T-helper 1 cell (primary cell): Measurements from ENCODE around the gene CRACDL.
"Not testable (repeated sequence)": the region's sequence is repeated elsewhere in the genome, so short reads cannot be mapped to it uniquely, and the experiment has no call there.

Experiments
- DNase-seq, 5 donors: peaks; one replicate each; pipeline ENCODE4 v3.0.0-alpha.2; 2012 to 2020

The CRACDL gene

GRCh38 chr2:98907385-98907784 lies 28.6 kb downstream of the CRACDL start:
- no peak for DNase-seq

DNA sequence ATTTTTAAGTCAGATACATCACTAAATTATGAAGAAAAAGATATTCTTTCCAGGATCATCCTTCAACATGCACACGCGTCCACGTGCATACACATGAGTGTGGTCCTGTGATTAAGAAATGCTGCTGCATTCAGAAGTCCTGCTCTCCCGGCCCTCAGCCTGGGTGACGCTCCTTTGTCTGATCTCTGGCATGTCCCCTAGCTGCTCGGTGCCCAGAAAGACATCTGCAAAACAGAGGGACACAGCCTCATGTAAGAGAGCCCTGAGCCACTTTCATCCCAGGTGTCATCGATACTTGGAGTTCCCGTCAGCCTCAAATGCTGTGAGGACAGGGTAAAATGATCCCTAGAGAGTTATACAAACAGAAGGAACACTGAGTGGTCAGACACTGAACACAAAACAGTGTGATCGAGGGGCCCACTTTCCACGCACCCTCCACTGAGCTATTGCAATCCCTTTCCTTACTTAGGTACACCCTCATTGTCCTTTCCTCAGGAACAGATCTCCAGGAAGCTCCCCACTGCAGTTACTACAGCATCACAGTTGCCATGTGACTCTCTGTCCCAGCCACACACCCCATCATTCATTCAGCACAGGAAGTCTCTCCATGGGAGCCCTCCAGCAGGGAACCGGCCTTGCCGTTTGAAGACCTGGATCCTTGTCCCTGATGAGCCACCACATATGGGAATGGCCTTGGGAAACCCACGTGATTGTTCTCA lies 32.1 kb downstream of the CRACDL start:
- no peak for DNase-seq

DNA sequence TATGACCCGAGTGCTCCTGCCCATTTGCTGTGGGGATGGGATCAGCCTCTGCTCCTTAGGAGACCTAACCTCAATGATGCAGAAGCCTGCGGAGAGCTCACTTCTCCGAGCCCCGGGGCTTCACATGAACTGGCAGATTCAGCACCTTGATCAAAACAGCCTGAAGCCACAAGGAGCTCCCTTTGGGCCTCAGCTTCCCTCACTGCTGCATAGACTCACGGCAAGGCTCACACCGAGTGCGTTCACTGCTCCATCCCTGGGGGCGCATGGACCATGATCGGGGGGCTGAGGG lies 33.0 kb downstream of the CRACDL start:
- no peak for DNase-seq

DNA sequence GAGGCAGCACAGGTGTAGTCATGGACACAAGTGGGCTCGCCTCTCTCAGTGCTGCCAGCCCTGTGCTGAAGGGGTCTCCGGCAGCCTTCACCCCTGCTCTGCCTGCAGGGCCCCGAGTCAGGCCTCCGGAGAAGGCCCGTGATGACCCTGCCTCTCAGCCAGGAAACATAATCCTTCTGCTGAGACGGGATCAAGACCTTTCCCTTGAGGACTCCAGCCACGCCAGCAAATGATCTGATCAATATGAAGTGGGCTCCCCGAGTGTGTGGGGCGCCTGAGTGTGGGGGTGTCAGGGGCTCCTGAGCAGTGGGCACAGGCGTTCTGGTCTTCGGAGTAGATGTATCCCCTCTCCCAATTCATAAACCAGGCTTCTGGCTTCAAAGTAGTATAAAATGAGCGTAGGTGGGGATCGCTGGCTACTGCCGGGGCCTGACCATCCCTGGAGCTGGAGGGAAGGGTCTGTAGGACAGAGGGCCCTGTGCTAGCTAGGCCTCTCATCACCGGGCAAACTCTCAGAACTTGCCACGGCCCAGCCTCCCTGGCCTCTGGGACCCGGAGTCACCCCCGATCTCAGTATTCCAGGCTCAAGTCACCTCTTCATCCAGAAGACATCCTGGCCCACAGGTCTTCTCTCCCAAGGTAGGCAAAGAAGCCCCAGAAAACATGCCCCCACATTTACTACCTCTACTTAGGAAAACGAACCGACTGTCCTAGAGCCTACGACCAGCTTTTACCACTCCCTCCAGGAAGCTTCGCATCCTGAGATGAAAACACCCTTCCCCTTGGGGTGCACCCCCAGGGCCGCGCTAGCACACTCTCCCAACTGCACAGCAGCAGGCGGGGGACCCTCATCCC lies 33.6 kb downstream of the CRACDL start:
- DNase-seq: no peak

DNA sequence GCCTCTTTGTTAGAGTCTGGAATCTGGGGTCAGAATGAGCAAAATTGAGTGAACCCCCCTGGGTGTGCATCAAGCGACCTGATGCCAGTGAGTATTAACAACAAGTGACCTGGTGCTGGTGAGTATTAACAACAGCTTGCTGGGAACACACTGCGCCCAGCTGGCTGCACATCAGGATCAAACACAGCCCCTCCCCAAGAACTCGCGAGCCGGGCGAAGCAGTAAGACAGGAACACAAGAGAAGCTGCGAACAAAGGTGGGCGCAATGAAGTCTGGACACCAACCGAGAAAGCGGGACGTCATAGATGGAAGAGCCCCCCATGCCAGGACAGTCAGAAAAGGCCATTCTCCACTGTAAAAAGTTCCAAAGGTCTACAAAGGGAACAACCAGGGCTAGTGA lies 34.3 kb downstream of the CRACDL start:
- no peak for DNase-seq

DNA sequence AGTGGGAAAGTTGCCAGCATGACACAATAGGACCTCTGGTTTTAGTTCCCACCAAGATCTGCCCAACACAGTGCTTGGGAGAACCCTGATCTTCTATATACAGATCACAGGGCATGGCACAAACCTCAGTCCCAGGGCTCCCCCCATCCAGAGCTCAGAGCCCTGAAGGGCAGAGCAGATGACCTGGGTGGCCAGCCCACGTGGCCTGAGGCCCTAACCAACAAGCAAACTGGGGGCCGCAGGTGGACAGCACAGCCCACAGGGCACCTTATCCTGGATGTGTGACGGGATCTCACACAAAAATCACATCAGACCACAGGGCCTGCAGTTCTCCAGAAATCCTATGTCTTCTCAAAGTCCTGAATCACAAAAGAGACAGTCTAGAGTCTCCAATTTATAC lies 34.7 kb downstream of the CRACDL start:
- no peak for DNase-seq

- DNase-seq: no peak
Measured at GRCh38 chr2:98900721-98901120, 35.3 kb downstream of the CRACDL start.

- DNase-seq: not testable (repeated sequence)
Measured at GRCh38 chr2:98899703-98900078, 36.3 kb downstream of the CRACDL start.

GRCh38 chr2:98899041-98899702 lies 36.9 kb downstream of the CRACDL start:
- DNase-seq: no peak

GRCh38 chr2:98898423-98898841 lies 37.6 kb downstream of the CRACDL start:
- no peak for DNase-seq

DNA sequence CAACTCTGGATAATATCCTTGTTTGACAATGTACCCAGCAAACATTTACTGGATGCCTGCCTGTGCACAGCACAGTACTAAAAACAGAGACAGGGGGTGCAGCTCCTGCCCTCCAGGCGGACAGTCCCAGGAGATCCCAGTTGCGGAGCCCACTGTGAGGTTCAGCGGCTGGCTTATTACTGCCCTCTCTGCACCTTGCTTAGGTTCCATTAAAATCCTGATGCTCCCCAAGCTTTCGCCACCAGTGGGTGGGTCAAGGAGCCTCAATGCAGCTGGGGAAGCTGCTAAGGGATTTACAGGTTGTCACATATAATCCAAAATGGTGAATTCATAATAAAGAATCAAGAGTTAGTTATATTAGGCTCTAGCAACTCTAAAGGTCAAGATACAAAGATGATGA lies 38.3 kb downstream of the CRACDL start:
- DNase-seq: no peak

GRCh38 chr2:98896944-98897343 lies 39.1 kb downstream of the CRACDL start:
- DNase-seq: no peak

- no peak for DNase-seq
Measured at GRCh38 chr2:98896416-98896815, 39.6 kb downstream of the CRACDL start.

DNA sequence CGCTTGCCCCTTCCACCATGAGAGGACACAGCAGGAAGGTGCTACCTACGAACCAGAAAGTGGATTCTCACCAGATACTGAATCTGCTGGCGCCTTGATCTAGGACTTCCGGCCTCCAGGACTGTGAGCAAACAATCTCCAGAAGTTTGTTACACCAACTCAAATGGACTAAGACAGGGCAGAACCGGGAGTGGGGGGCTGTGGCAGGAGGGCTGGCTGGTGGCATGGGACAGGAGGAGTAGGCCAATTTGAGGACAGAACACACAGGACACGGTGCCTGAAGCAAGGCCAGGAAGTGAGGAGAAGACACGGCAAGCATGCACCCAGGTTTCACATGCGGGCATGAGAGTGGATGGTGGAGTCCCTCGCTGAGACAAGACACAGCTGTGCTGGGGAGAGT lies 40.1 kb downstream of the CRACDL start:
- no peak for DNase-seq

DNA sequence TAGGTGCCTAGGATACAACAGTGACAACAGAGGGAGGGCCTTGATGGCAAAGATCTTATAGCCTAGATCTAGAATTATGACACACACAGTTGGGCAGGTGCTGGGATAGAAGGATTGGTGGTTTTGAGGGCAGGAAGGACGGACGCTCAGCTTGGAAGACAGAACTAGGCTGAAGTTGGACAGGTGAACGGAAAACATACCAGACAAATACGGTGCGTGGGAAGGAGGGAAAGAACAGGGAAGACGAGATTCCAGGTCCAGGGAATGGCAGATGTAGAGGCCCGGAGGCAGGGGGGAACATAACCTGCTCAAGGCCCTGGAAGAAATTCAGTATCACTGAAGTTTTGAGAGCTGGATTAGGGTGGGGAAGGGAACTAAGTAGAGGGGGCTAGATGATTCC lies 40.8 kb downstream of the CRACDL start:
- no peak for DNase-seq

- DNase-seq: no peak
Measured at GRCh38 chr2:98894331-98895000, 41.6 kb downstream of the CRACDL start.

GRCh38 chr2:98893911-98894321 lies 42.1 kb downstream of the CRACDL start:
- no peak for DNase-seq

GRCh38 chr2:98892871-98893270 lies 43.2 kb downstream of the CRACDL start:
- DNase-seq: no peak

- no peak for DNase-seq
Measured at GRCh38 chr2:98891591-98891990, 44.4 kb downstream of the CRACDL start.

- DNase-seq: no peak
Measured at GRCh38 chr2:98886066-98886554, 49.9 kb downstream of the CRACDL start.

- DNase-seq: no peak
Measured at GRCh38 chr2:98884658-98885057, 51.4 kb downstream of the CRACDL start.

GRCh38 chr2:98883780-98884211 lies 52.2 kb downstream of the CRACDL start:
- DNase-seq: no peak
